LHCN-M2 (cell line): ENCODE data around the gene BMP7. TPM values are rescaled to one million over a fixed set of nuclear protein-coding genes. Genes with fewer than 3 reads are reported as not detected.

Experiments used
- DNase-seq: peaks from one replicate; pipeline ENCODE4 v3.0.0-alpha.2; 2012; ENCODE audit warnings: low read depth
- polyA plus RNA-seq: library from polyadenylated mRNA; unstranded; fragments of >200 nt; gene quantifications from one replicate; pipeline ENCODE4 v1.2.1, GENCODE V29; 2012; ENCODE audit warnings: missing spikeins
- total RNA-seq: library from RNA; depleted of rRNA; stranded (reverse); fragments of >200 nt; gene quantifications from 2 replicates; pipeline ENCODE4 v1.2.3, GENCODE V29; 2014; rRNA removed

The BMP7 gene
- total RNA-seq = not detected in 2 replicates
- not detected for polyA plus RNA-seq

- no peak for DNase-seq
Observed at GRCh38 chr20:57266291-57267157, at the start of gene BMP7. TSS of gene BMP7 (minus strand) at chr20:57266641. CDS start at chr20:57266122, 519 bp downstream.

GRCh38 chr20:57315976-57316480, 49.6 kb upstream of the BMP7 start:
- DNase-seq = no peak

- DNase-seq = no peak
Observed at GRCh38 chr20:57315083-57315975, 48.9 kb upstream of the BMP7 start.

- no peak for DNase-seq
Observed at GRCh38 chr20:57313951-57314350, 47.5 kb upstream of the BMP7 start.

- DNase-seq = no peak
Observed at GRCh38 chr20:57313230-57313629, 46.8 kb upstream of the BMP7 start.

- DNase-seq = no peak
Observed at GRCh38 chr20:57312138-57312537, 45.7 kb upstream of the BMP7 start.

- no peak for DNase-seq
Observed at GRCh38 chr20:57310821-57311514, 44.5 kb upstream of the BMP7 start.

GRCh38 chr20:57309544-57310115, 43.2 kb upstream of the BMP7 start:
- no peak for DNase-seq

- DNase-seq = no peak
Observed at GRCh38 chr20:57308451-57309271, 42.2 kb upstream of the BMP7 start.

- DNase-seq = no peak
Observed at GRCh38 chr20:57306747-57307146, 40.3 kb upstream of the BMP7 start.

- no peak for DNase-seq
Observed at GRCh38 chr20:57301026-57301425, 34.6 kb upstream of the BMP7 start.

GRCh38 chr20:57298457-57298856, 32.0 kb upstream of the BMP7 start:
- DNase-seq = no peak

- DNase-seq = no peak
Observed at GRCh38 chr20:57294550-57294949, 28.1 kb upstream of the BMP7 start.

GRCh38 chr20:57293995-57294394, 27.6 kb upstream of the BMP7 start:
- no peak for DNase-seq

GRCh38 chr20:57292611-57293010, 26.2 kb upstream of the BMP7 start:
- DNase-seq = no peak

- DNase-seq = no peak
Observed at GRCh38 chr20:57291694-57292093, 25.3 kb upstream of the BMP7 start.

GRCh38 chr20:57291003-57291402, 24.6 kb upstream of the BMP7 start:
- DNase-seq = no peak

GRCh38 chr20:57290178-57290484, 23.7 kb upstream of the BMP7 start:
- no peak for DNase-seq

GRCh38 chr20:57289391-57290177, 23.1 kb upstream of the BMP7 start:
- no peak for DNase-seq
